Stimulated activated CD8-positive, alpha-beta memory T cell treated with anti-CD3 and anti-CD28 coated beads, Interleukin-15, amount 100 ng/mL, for 4 hours (primary cell): ENCODE results near the gene CACNA2D2.

ENCODE experiments used
- DNase-seq, 2 donors: peaks; one replicate each; pipeline ENCODE4 v3.0.0-alpha.2; 2020; ENCODE audit warnings: low read depth in 2 of 2

The CACNA2D2 gene

GRCh38 chr3:50502225-50502583 lies 1.2 kb downstream of the CACNA2D2 start:
- DNase-seq = no peak

GRCh38 chr3:50495609-50496423 lies 7.6 kb downstream of the CACNA2D2 start:
- no peak for DNase-seq

GRCh38 chr3:50494126-50494525 lies 9.3 kb downstream of the CACNA2D2 start:
- no peak for DNase-seq

GRCh38 chr3:50493623-50494022 lies 9.8 kb downstream of the CACNA2D2 start:
- DNase-seq = no peak

- no peak for DNase-seq
These were observed 10.3 kb downstream of the CACNA2D2 start for GRCh38 chr3:50493086-50493485.

- DNase-seq = no peak
These were observed 12.4 kb downstream of the CACNA2D2 start for GRCh38 chr3:50491023-50491422.

- DNase-seq = no peak
These were observed 13.0 kb downstream of the CACNA2D2 start for GRCh38 chr3:50490424-50490823.

GRCh38 chr3:50487181-50487580 lies 16.3 kb downstream of the CACNA2D2 start:
- DNase-seq = no peak

- no peak for DNase-seq
These were observed 17.1 kb downstream of the CACNA2D2 start for GRCh38 chr3:50486219-50486888.

- no peak for DNase-seq
These were observed 18.7 kb downstream of the CACNA2D2 start for GRCh38 chr3:50484722-50485121.

- no peak for DNase-seq
These were observed 20.1 kb downstream of the CACNA2D2 start for GRCh38 chr3:50483374-50483773.

GRCh38 chr3:50481992-50482391 lies 21.4 kb downstream of the CACNA2D2 start:
- DNase-seq = no peak

GRCh38 chr3:50480471-50480870 lies 23.0 kb downstream of the CACNA2D2 start:
- no peak for DNase-seq

- DNase-seq = no peak
These were observed 23.9 kb downstream of the CACNA2D2 start for GRCh38 chr3:50479523-50479922.

GRCh38 chr3:50478671-50479260 lies 24.7 kb downstream of the CACNA2D2 start:
- DNase-seq = no peak

- DNase-seq = no peak
These were observed 25.4 kb downstream of the CACNA2D2 start for GRCh38 chr3:50478051-50478450.

GRCh38 chr3:50475348-50475747 lies 28.1 kb downstream of the CACNA2D2 start:
- no peak for DNase-seq

- DNase-seq = no peak
These were observed 28.7 kb downstream of the CACNA2D2 start for GRCh38 chr3:50474717-50475116.

GRCh38 chr3:50473768-50474167 lies 29.7 kb downstream of the CACNA2D2 start:
- DNase-seq = no peak

- DNase-seq = no peak
These were observed 30.5 kb downstream of the CACNA2D2 start for GRCh38 chr3:50472958-50473357.

- DNase-seq = no peak
These were observed 32.8 kb downstream of the CACNA2D2 start for GRCh38 chr3:50470658-50471057.

GRCh38 chr3:50467919-50468318 lies 35.5 kb downstream of the CACNA2D2 start:
- DNase-seq = no peak

- no peak for DNase-seq
These were observed 37.3 kb downstream of the CACNA2D2 start for GRCh38 chr3:50466177-50466576.
